HEK293T (cell line): ENCODE results near the gene PLCB2.

Experiments
- ARNT ChIP-seq: fragments of 450-650 bp; IDR thresholded peaks from 2 replicates; pipeline ENCODE4 v1.6.1; 2017; ENCODE audit warnings: mild to moderate bottlenecking
- FOXA1 ChIP-seq: fragments of 450-650 bp; IDR thresholded peaks from 2 replicates; pipeline ENCODE4 v1.6.1; 2016; ENCODE audit warnings: mild to moderate bottlenecking
- FOXK2 ChIP-seq: fragments of 450-650 bp; IDR thresholded peaks from 2 replicates; pipeline ENCODE4 v1.6.1; 2016; ENCODE audit warnings: mild to moderate bottlenecking
- L3MBTL2 ChIP-seq: fragments of 450-650 bp; conservative IDR thresholded peaks from 2 replicates; pipeline ENCODE4 v1.6.1; 2016; ENCODE audit warnings: mild to moderate bottlenecking
- LEF1 ChIP-seq: fragments of 450-650 bp; IDR thresholded peaks from 2 replicates; pipeline ENCODE4 v1.6.1; 2017; ENCODE audit warnings: mild to moderate bottlenecking, borderline replicate concordance
- NFRKB ChIP-seq: fragments of 450-650 bp; IDR thresholded peaks from 2 replicates; pipeline ENCODE4 v1.6.1; 2016; ENCODE audit warnings: mild to moderate bottlenecking, moderate library complexity
- ZNF384 ChIP-seq: fragments of 450-650 bp; IDR thresholded peaks from 2 replicates; pipeline ENCODE4 v1.6.1; 2016

- TF ChIP-seq L3MBTL2 (no peak), ARNT (no peak), ZNF384 (no peak), NFRKB (no peak), LEF1 (no peak), FOXK2 (no peak), FOXA1 (no peak)
Observed at GRCh38 chr15:40316931-40317330, 9.2 kb upstream of the PLCB2 start.
